HG03103 (cell line): ENCODE measurements around the gene PTGER4.
A peak's percentile ranks its signal among the peaks of the same experiment; 100 is the strongest.
"Not testable (repeated sequence)": the region's sequence is repeated elsewhere in the genome, so short reads cannot be mapped to it uniquely, and the experiment has no call there.

ENCODE experiments used
- ATAC-seq: cut with Tn5 transposase; IDR thresholded peaks from one replicate; pipeline ENCODE4 v1.9.1; 2021; ENCODE audit warnings: low read depth; ENCODE audit not compliant: unreplicated experiment

Gene PTGER4

GRCh38 chr5:40679913-40680681 is at the start of gene PTGER4:
TSS of gene PTGER4 (plus strand) at chr5:40679915. CDS start at chr5:40680994, 1,079 bp downstream.
- peak; percentile 27 for ATAC-seq

GRCh38 chr5:40630126-40630525 is 49.6 kb upstream of the PTGER4 start:
- ATAC-seq = no peak

GRCh38 chr5:40631236-40631635 is 48.5 kb upstream of the PTGER4 start:
- ATAC-seq = no peak

- no peak for ATAC-seq
Measured at GRCh38 chr5:40634154-40634553, 45.6 kb upstream of the PTGER4 start.

GRCh38 chr5:40634593-40634992 is 45.1 kb upstream of the PTGER4 start:
- no peak for ATAC-seq

GRCh38 chr5:40639531-40639930 is 40.2 kb upstream of the PTGER4 start:
- not testable (repeated sequence) for ATAC-seq

GRCh38 chr5:40646266-40646665 is 33.4 kb upstream of the PTGER4 start:
- no peak for ATAC-seq

- no peak for ATAC-seq
Measured at GRCh38 chr5:40648150-40648549, 31.6 kb upstream of the PTGER4 start.

- ATAC-seq = no peak
Measured at GRCh38 chr5:40649463-40650030, 30.2 kb upstream of the PTGER4 start.

- no peak for ATAC-seq
Measured at GRCh38 chr5:40651201-40651600, 28.5 kb upstream of the PTGER4 start.

- no peak for ATAC-seq
Measured at GRCh38 chr5:40652441-40653220, 27.1 kb upstream of the PTGER4 start.

- no peak for ATAC-seq
Measured at GRCh38 chr5:40653221-40654022, 26.3 kb upstream of the PTGER4 start.

- no peak for ATAC-seq
Measured at GRCh38 chr5:40654377-40654991, 25.2 kb upstream of the PTGER4 start.

- no peak for ATAC-seq
Measured at GRCh38 chr5:40655138-40655537, 24.6 kb upstream of the PTGER4 start.

GRCh38 chr5:40656091-40656490 is 23.6 kb upstream of the PTGER4 start:
- ATAC-seq = not testable (repeated sequence)

GRCh38 chr5:40656766-40657165 is 22.9 kb upstream of the PTGER4 start:
- ATAC-seq = no peak

- ATAC-seq = no peak
Measured at GRCh38 chr5:40660751-40661150, 19.0 kb upstream of the PTGER4 start.

- ATAC-seq = no peak
Measured at GRCh38 chr5:40665635-40666298, 13.9 kb upstream of the PTGER4 start.

- ATAC-seq = no peak
Measured at GRCh38 chr5:40666657-40667056, 13.1 kb upstream of the PTGER4 start.
